ENCODE data around the gene ENOX2.

GRCh38 chrX:130592204-130592603, 310.8 kb downstream of the ENOX2 start:
- TF ChIP-seq, protein P1, sequence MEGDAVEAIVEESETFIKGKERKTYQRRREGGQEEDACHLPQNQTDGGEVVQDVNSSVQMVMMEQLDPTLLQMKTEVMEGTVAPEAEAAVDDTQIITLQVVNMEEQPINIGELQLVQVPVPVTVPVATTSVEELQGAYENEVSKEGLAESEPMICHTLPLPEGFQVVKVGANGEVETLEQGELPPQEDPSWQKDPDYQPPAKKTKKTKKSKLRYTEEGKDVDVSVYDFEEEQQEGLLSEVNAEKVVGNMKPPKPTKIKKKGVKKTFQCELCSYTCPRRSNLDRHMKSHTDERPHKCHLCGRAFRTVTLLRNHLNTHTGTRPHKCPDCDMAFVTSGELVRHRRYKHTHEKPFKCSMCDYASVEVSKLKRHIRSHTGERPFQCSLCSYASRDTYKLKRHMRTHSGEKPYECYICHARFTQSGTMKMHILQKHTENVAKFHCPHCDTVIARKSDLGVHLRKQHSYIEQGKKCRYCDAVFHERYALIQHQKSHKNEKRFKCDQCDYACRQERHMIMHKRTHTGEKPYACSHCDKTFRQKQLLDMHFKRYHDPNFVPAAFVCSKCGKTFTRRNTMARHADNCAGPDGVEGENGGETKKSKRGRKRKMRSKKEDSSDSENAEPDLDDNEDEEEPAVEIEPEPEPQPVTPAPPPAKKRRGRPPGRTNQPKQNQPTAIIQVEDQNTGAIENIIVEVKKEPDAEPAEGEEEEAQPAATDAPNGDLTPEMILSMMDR (IDR thresholded peaks at IDR 0.05) = no peak
- TF ChIP-seq POLR2A (IDR thresholded peaks at IDR 0.05) (no peak), POLR2AphosphoS5 (IDR thresholded peaks at IDR 0.05) (no peak), EP300 (IDR thresholded peaks at IDR 0.05) (no peak)

Data from stomach (tissue), 4 donors.